Body of pancreas (tissue), 4 donors: ENCODE results near the gene ZNF213.

Experiments used
- POLR2A ChIP-seq, 3 donors: fragments of 450-650 bp; IDR thresholded peaks; one replicate each; pipeline ENCODE4 v1.6.1; 2016; ENCODE audit warnings: antibody characterized with exemption in 3 of 3, mild to moderate bottlenecking in 2 of 3
- TF ChIP-seq, protein P1 (sequence below), 7 experiments: fragments of 450-650 bp in 4 of 7; fragments of 200-600 bp in 3 of 7; sonication (generic) in 3 of 7; IDR thresholded peaks; one replicate each; pipeline ENCODE4 v1.5.1; 2016 to 2019; ENCODE audit warnings: antibody characterized with exemption in 7 of 7

- no peak for TF ChIP-seq POLR2A (IDR thresholded peaks at IDR 0.05)
- TF ChIP-seq, protein P1, sequence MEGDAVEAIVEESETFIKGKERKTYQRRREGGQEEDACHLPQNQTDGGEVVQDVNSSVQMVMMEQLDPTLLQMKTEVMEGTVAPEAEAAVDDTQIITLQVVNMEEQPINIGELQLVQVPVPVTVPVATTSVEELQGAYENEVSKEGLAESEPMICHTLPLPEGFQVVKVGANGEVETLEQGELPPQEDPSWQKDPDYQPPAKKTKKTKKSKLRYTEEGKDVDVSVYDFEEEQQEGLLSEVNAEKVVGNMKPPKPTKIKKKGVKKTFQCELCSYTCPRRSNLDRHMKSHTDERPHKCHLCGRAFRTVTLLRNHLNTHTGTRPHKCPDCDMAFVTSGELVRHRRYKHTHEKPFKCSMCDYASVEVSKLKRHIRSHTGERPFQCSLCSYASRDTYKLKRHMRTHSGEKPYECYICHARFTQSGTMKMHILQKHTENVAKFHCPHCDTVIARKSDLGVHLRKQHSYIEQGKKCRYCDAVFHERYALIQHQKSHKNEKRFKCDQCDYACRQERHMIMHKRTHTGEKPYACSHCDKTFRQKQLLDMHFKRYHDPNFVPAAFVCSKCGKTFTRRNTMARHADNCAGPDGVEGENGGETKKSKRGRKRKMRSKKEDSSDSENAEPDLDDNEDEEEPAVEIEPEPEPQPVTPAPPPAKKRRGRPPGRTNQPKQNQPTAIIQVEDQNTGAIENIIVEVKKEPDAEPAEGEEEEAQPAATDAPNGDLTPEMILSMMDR (IDR thresholded peaks at IDR 0.05), result no peak
Observed at GRCh38 chr16:3142327-3142726, 7.5 kb downstream of the ZNF213 start.
